NCI-H128 (cell line): ENCODE results near the gene SPATA31D1.
"Not testable (repeated sequence)": the region's sequence is repeated elsewhere in the genome, so short reads cannot be mapped to it uniquely, and the experiment has no call there.

Source experiments
- DNase-seq: peaks from one replicate; lab custom pipeline; 2025; ENCODE audit not compliant: unreplicated experiment; lab: John Stamatoyannopoulos, UW

SPATA31D1 gene

GRCh38 chr9:81988472-81988871 is at the start of gene SPATA31D1:
Gene SPATA31D1, plus strand, starts transcription at chr9:81988772. Its CDS starts 47 bp downstream, at chr9:81988819.
- DNase-seq, result not testable (repeated sequence)

GRCh38 chr9:81943393-81943792 is 45.2 kb upstream of the SPATA31D1 start, which contains the start of gene SPATA31D3:
Gene SPATA31D3, plus strand, starts transcription at chr9:81943500. Its CDS starts 86 bp downstream, at chr9:81943586.
- DNase-seq, result not testable (repeated sequence)

DNA sequence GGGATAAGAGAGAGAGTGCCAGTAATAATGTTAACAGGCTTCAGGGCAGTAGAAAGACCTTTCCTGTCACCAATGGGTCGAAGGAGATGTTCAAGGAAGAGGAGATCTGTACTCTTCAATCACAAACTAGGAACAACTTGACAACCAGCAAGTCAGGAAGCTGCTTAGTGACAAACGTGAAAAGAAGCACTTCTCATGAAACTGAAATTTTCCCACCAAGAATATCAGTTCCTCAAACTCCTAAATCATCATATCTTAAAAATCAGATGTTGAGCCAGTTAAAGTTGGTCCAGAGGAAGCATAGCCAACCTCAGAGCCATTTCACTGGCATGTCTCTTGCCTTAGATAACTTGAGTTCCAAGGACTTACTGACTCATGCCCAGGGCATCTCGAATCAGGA is 39.9 kb upstream of the SPATA31D1 start:
- not testable (repeated sequence) for DNase-seq

GRCh38 chr9:81953096-81953495 is 35.5 kb upstream of the SPATA31D1 start:
- DNase-seq, result no peak

GRCh38 chr9:81955625-81956024 is 32.9 kb upstream of the SPATA31D1 start:
- no peak for DNase-seq

- no peak for DNase-seq
Observed at GRCh38 chr9:81964218-81965171, 24.1 kb upstream of the SPATA31D1 start.

DNA sequence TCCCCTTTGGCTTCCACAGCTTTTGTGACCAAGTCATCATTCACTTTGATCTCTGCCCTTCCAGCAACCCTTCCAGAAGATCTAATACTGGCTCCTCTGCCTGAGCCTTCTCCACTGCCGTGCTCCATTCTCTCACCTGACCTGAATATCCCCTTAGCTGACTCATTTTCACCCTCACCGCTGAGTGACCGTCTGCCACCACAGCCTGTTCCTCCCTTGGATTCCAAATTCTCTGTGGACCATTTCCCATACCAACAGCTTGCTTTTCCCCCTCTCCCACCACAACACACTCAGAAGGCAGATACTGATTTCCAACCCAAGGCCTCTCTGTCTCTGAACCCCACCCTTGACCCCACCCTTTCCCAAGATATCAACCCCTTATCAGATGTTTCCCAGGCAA is 20.5 kb upstream of the SPATA31D1 start:
- DNase-seq, result no peak

DNA sequence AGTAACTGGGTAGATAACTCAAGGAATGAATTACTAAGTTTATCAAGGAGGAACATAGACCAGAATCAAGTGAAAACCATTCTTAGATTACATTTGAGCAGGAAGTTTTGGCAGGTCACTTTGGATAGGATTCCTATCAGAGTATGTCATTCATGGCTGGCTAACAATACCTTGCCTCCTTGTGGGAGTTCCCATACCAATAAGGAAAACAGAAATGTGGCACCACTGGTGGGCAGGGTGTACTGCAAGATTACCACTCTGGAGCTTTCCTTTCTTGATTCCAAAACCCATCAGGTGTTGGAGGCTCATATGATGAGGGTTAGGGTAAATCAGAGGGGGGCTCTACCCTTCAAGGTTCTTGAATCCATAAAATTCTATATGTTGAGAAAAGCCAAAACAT is 18.6 kb upstream of the SPATA31D1 start:
- DNase-seq, result no peak

DNA sequence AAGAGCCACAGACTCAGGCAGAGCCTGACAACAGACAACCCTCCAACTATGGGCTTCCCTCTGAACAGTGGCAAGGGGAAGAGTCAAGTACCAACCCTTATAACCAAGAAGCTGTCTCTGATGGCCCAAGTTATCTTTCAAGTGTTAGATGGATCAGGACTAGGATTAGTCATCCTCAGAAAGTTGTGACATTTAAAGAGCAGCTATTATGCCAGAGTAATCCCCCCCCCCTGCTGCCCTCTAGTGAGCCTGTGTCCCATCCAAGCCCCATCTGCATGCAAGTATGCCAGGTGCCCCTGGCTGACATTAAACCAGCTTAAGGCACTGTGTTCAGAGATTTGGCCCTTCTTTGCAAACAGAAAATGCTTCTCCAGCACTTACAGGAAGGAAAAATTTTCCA is 16.8 kb upstream of the SPATA31D1 start:
- DNase-seq, result no peak

GRCh38 chr9:81974764-81975163 is 13.8 kb upstream of the SPATA31D1 start:
- DNase-seq, result no peak

DNA sequence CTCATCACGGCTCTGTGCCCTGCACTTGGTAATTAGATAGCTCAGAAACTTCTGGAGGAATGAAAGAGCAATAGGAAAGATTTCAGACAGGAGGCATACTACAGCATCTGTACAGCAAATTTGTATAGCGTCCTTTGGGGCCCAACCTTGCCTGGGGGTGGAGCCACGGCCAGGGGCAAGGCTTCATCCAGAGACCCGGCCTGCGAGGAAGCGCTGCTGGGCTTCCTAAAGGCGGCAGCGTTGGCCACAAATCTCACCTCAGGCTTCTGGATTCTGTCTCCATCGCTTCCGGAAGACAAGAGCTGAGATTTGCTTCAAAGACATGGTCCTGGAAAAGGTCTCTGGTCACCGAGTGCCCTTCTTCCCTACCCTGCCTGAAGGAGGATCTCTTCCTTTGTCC is 12.2 kb upstream of the SPATA31D1 start:
- DNase-seq, result no peak

DNA sequence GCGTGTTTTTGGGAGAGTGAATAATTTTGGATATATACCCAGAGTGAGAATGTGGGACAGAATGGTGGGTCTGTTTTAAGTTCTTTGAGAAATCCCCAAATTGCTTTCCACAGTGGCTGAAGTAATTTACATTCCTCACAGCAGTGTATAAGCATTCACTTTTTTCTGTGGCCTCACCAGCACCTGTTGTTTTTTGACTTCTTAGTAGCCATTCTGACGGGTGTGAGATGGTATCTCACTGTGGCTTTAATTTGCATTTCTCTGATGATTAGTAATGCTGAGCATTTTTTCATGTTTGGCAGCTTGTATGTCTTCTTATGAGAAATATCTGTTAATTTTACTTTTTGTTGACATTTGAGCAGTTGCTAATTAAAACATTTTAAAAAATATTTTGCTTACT is 9.4 kb upstream of the SPATA31D1 start:
- no peak for DNase-seq

- no peak for DNase-seq
Observed at GRCh38 chr9:81980568-81980967, 8.0 kb upstream of the SPATA31D1 start.

DNA sequence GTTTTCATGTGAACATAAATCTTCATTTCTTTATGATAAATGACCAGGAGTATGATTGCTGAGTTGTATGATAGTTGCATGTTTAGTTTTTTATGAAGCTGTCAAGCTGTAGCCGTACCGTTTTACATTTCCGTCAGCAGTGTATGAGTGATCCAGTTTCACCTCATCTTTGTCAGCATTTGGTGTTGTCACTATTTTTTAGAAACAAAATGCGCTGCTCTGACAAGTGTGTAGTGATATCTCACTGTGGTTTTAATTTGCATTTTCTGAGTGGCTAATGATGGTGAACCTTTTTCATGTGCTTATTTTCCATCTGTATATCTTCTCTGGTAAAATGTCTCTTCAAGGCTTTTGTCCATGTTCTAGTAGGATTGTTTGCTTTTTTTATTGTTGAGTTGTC is 6.7 kb upstream of the SPATA31D1 start:
- no peak for DNase-seq

DNA sequence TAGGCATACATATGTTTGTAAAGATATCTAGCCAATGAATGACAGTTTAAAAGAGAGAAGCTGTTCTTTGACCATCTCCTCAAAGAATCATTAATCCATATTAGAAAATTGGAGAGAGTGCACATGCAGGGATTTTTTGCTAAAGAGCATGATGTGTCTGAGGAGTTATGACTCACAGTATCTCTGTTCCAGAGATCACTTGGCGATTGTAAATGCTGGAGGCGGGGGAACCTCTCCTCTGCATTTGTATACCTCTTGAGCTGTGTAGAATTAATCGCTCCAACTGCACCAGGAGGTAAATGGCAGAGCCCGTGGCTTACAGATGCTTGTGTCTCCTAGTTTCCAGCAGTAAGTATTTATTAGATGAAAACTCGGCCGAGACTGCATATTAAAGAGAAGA is 3.6 kb upstream of the SPATA31D1 start:
- no peak for DNase-seq

GRCh38 chr9:81986051-81986450 is 2.5 kb upstream of the SPATA31D1 start:
- no peak for DNase-seq

DNA sequence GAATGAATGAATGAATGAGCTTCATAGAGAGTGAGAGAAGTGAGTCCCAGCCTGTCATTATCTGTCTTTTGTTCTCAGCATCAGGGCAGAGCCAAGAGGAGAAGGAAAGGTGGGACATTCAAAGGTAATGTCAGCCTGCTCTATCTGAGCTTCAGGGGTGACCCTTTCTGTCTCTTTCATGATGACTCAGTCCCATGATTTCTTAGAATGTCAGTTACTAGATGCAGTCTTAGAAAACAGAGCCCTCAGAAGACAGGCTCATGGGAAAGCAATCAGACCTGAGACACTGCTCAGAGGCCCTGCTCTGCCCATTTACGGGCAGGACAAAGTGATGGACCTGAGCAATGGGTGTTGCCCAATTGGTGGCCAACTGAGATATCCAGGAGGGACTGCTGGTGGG is 1.1 kb downstream of the SPATA31D1 start:
- no peak for DNase-seq

GRCh38 chr9:81993656-81994055 is 5.1 kb downstream of the SPATA31D1 start:
- no peak for DNase-seq

GRCh38 chr9:81999806-82000205 is 11.2 kb downstream of the SPATA31D1 start:
- DNase-seq, result no peak

- no peak for DNase-seq
Observed at GRCh38 chr9:82010711-82011110, 22.1 kb downstream of the SPATA31D1 start.

DNA sequence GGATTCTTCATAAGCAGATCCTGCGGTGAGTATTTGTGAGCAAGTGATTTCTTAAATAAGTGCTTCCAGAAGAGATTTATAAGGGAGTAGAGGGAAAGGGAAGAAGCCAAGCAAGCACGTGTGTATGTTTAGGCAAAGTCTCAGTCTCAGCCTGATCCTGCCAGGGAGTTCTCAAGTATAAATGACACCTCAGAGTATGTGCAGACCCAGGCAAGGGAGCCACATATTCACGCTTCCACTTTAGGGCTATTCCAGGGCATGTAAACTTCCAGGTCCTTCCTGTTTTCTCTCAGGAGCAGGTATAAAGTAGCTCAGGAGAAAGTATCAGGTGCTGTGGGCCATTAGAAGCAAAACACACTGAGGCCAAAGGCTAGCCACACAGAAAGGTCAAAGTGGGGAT is 22.6 kb downstream of the SPATA31D1 start:
- DNase-seq, result no peak

DNA sequence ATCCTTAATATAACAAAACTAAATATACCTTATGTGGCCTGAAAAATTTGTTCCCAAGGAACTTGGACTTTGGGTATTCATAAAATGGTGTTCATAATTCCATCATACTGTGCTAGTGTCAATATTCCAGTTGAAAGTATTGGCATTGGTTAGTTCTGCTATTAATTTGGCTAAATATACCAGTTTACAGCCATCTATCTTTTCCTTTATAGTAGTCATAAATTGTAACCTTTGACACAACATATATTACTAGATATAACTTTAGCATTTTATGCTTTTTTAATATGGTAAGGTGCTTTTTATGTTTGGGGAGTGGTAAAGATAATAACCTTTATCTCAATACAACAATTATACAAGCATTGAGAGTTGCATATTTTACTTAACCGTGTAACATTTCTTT is 23.7 kb downstream of the SPATA31D1 start:
- no peak for DNase-seq

- no peak for DNase-seq
Observed at GRCh38 chr9:82020331-82020730, 31.8 kb downstream of the SPATA31D1 start.
